Gastroesophageal sphincter (tissue), 3 donors: ENCODE measurements around the gene RAB8A.
"Not testable (repeated sequence)": the region's sequence is repeated elsewhere in the genome, so short reads cannot be mapped to it uniquely, and the experiment has no call there.

Experiments used
- CTCF ChIP-seq, 4 experiments: fragments of 200-600 bp in 2 of 4; fragments of 450-650 bp in 2 of 4; sonication (generic) in 1 of 4; IDR thresholded peaks; one replicate each; pipeline ENCODE4 v1.5.1; 2017 to 2019; ENCODE audit warnings: antibody characterized with exemption in 4 of 4, mild to moderate bottlenecking in 2 of 4, moderate library complexity in 2 of 4
- POLR2A ChIP-seq, 2 donors: fragments of 450-650 bp; IDR thresholded peaks; one replicate each; pipeline ENCODE4 v1.6.1; 2017; ENCODE audit warnings: antibody characterized with exemption in 2 of 2, mild to moderate bottlenecking in 2 of 2, moderate library complexity in 1 of 2

DNA sequence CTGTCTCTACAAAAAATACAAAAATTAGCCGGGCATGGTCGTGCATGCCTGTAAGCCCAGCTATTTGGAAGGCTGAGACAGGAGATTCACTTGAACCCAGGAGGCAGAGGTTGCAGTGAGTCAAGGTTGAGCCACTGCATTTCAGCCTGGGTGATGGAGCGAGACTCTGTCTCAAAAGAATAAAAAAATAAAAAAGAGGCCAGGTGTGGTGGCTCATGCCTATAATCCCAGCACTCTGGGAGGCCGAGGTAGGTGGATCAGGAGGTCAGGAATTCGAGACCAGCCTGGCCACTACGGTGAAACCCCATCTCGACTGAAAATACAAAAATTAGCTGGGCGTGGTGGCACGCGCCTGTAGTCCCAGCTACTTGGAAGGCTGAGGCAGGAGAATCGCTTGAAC lies 24.3 kb upstream of the RAB8A start:
- not testable (repeated sequence) for TF ChIP-seq CTCF, POLR2A (IDR thresholded peaks at IDR 0.05)
